ENCODE results near the gene GFRA1.
"Not testable (repeated sequence)": the region's sequence is repeated elsewhere in the genome, so short reads cannot be mapped to it uniquely, and the experiment has no call there.

GFRA1 gene

DNA sequence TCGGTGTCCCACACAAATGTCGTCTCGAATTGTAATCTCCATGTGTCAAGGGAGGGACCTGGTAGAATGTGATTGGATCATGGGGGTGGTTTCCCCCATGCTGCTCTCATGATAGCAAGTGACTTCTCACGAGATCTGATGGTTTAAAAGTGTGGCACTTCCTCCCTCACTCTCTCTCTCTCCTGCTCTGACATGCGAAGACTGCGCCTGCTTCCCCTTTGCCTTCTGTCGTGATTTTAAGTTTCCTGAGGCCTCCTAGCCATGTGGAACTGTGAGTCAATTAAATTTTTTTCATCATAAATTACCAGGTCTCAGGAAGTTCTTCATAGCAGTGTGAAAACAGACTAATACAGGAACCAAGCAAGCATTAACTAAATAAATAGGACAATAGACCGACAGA, 229.1 kb downstream of the GFRA1 start:
- no peak for DNase-seq (ENCODE audit: low read depth)
- TF ChIP-seq, protein P1, sequence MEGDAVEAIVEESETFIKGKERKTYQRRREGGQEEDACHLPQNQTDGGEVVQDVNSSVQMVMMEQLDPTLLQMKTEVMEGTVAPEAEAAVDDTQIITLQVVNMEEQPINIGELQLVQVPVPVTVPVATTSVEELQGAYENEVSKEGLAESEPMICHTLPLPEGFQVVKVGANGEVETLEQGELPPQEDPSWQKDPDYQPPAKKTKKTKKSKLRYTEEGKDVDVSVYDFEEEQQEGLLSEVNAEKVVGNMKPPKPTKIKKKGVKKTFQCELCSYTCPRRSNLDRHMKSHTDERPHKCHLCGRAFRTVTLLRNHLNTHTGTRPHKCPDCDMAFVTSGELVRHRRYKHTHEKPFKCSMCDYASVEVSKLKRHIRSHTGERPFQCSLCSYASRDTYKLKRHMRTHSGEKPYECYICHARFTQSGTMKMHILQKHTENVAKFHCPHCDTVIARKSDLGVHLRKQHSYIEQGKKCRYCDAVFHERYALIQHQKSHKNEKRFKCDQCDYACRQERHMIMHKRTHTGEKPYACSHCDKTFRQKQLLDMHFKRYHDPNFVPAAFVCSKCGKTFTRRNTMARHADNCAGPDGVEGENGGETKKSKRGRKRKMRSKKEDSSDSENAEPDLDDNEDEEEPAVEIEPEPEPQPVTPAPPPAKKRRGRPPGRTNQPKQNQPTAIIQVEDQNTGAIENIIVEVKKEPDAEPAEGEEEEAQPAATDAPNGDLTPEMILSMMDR (IDR thresholded peaks at IDR 0.05; ENCODE audit: insufficient read depth, low read depth, low read length, missing control alignments): no peak
- H3K4me3 ChIP-seq (ENCODE audit: low read depth, low read length): no peak overlapping the region

GRCh38 chr10:116043304-116043703, 229.7 kb downstream of the GFRA1 start:
- no peak overlapping the region for H3K4me3 ChIP-seq (ENCODE audit: low read depth, low read length)
- no peak for DNase-seq (ENCODE audit: low read depth)
- TF ChIP-seq, protein P1 (IDR thresholded peaks at IDR 0.05; ENCODE audit: insufficient read depth, low read depth, low read length, missing control alignments): no peak

- H3K4me3 ChIP-seq (ENCODE audit: low read depth, low read length): no peak overlapping the region
- no peak for DNase-seq (ENCODE audit: low read depth)
These were observed 231.1 kb downstream of the GFRA1 start for GRCh38 chr10:116041948-116042347.

DNA sequence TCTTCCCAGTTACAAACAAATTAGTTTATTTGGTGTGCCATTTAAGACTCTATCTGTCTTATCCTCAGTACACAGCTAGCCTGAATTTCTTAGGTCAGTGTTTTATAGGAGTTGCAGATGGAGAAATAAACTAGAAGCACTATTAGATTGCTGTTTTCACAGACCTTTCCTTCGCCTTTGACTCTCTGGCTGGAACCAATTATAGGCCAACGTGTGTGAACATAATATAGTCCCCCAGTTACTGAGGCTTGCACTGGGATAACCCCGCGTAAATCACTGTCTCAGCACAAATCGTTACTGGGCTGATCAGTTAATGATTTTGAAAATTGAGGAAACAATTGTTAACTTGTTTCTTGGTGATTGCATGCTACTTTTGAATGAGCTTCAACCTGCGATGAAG, 233.4 kb downstream of the GFRA1 start:
- no peak overlapping the region for H3K4me3 ChIP-seq (ENCODE audit: low read depth, low read length)
- TF ChIP-seq, protein P1 (IDR thresholded peaks at IDR 0.05; ENCODE audit: insufficient read depth, low read depth, low read length, missing control alignments): no peak

More at GRCh38 chr10:116041948-116042347, 231.1 kb downstream of the GFRA1 start:
- TF ChIP-seq, protein P1 (IDR thresholded peaks at IDR 0.05; ENCODE audit: insufficient read depth, low read depth, low read length, missing control alignments): no peak

GRCh38 chr10:116038259-116038658, 234.7 kb downstream of the GFRA1 start:
- no peak overlapping the region for H3K4me3 ChIP-seq (ENCODE audit: low read depth, low read length)

More for the DNA sequence above, 233.4 kb downstream of the GFRA1 start:
- no peak for DNase-seq (ENCODE audit: low read depth)

DNA sequence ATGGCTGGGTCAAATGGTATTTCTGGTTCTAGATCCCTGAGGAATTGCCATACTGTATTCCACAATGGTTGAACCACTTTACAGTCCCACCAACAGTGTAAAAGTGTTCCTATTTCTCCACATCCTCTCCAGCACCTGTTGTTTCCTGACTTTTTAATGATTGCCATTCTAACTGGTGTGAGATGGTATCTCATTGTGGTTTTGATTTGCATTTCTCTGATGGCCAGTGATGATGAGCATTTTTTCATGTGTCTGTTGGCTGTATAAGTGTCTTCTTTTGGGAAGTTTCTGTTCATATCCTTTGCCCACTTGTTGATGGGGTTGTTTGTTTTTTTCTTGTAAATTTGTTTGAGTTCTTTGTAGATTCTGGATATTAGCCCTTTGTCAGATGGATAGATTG, 237.6 kb downstream of the GFRA1 start:
- not testable (repeated sequence) for H3K4me3 ChIP-seq (ENCODE audit: low read depth, low read length); DNase-seq (ENCODE audit: low read depth)

More at GRCh38 chr10:116038259-116038658, 234.7 kb downstream of the GFRA1 start:
- DNase-seq (ENCODE audit: low read depth): no peak
- TF ChIP-seq, protein P1 (IDR thresholded peaks at IDR 0.05; ENCODE audit: insufficient read depth, low read depth, low read length, missing control alignments): no peak

GRCh38 chr10:116030576-116030975, 242.4 kb downstream of the GFRA1 start:
- TF ChIP-seq, protein P1 (IDR thresholded peaks at IDR 0.05; ENCODE audit: insufficient read depth, low read depth, low read length, missing control alignments): no peak
- H3K4me3 ChIP-seq (ENCODE audit: low read depth, low read length): no peak overlapping the region
- no peak for DNase-seq (ENCODE audit: low read depth)
